Measurements from ENCODE around the gene PRDM16. TPM values are rescaled to one million over a fixed set of nuclear protein-coding genes. Genes with fewer than 3 reads are reported as not detected.

Gene PRDM16
- polyA plus RNA-seq, 2 of the 4 experiments (the other 2 are of a cell fraction), result 0.03 to 0.35 TPM

DNA sequence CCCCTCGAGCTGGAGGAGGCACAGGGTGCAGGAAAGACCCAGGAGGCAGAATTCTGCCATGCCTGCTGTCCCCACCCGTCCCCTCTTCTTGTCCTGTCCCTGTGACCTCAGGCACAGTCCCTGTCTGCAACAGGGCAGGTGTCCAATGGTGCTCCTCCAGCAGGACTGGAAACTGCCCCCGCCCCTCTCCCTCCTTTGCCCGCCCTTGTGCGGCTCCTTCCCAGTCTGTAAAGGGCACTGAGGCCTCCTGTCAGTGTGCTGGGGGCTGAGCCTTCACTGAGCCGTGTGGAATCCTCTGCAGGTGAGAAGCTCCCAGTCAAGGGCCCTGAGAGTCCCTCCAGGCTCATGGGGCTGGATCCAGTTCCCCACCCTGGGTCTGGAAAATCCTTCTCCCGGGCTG, 28.9 kb downstream of the PRDM16 start:
- Histone ChIP-seq H3K27ac (no peak overlapping the region), H3K4me2 (no peak overlapping the region), H3K4me3 (no peak overlapping the region), H3K4me1 (no peaks in the 10 kb centered on the region), H3K9me3 (no peaks in the 10 kb centered on the region)
- no peak for FAIRE-seq
- DNase-seq (ENCODE audit: low read depth in 1 of 2, low spot score in 1 of 2), result no peak
- ATAC-seq, result no peak; a peak in 1 of 6 replicates
- ChIA-PET POLR2A (no interaction called here), CTCF (interaction anchor here (0.5 kb wide), 1 partner anchor 29 kb away, joined by 3 read pairs; no protein-coding TSS in a partner anchor)
- TF ChIP-seq FOSB (CRISPR knock-in tag; IDR thresholded peaks at IDR 0.05) (no peak), ZSCAN20 (CRISPR knock-in tag; IDR thresholded peaks at IDR 0.05) (no peak), MAZ (IDR thresholded peaks at IDR 0.05; ENCODE audit: borderline replicate concordance, low read depth, low read length) (no peak)
- 17% methylated on average over 3 of the region's 7 CpGs for WGBS (ENCODE audit: missing lambda C conversion rate)

DNA sequence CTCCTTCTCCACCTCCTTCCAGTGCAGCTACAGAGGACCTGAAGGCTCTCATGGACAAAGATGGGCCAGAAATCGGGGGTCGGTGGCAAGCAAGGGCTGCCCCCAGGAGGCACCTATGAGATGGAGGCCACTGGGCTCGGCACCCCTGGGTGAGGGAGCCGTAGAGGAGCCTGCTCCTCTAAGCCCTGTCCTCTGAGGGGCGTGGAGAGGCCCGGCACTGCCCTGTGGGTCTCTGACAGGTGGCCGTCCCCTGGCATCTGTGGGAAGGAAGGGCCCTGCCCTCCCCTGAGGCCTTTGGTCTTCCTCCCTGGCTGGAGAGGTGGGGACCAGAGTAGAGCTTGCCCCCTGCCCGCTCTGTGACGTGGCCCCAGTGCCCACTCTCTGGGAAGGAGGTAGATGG, 30.9 kb downstream of the PRDM16 start:
- DNase-seq (ENCODE audit: low read depth in 1 of 2, low spot score in 1 of 2) (no peak), FAIRE-seq (no peak), ATAC-seq (no peak)
- Histone ChIP-seq H3K9me3 (no peaks in the 10 kb centered on the region), H3K27ac (no peak overlapping the region), H3K4me1 (no peaks in the 10 kb centered on the region), H3K4me3 (no peak overlapping the region), H3K4me2 (no peak overlapping the region)
- TF ChIP-seq TFCP2L1 (CRISPR knock-in tag; IDR thresholded peaks at IDR 0.05) (no peak), POLR2A (IDR thresholded peaks at IDR 0.05; ENCODE audit: low read length) (no peak), RFX5 (IDR thresholded peaks at IDR 0.05) (no peak), RCOR1 (IDR thresholded peaks at IDR 0.05; ENCODE audit: low read depth, low read length) (no peak), JUNB (IDR thresholded peaks at IDR 0.05) (no peak), CEBPB (IDR thresholded peaks at IDR 0.05) (no peak), FOXS1 (CRISPR knock-in tag; IDR thresholded peaks at IDR 0.05) (no peak), ZFP36 (IDR thresholded peaks at IDR 0.05; ENCODE audit: borderline replicate concordance, partially characterized antibody) (no peak), ZSCAN20 (CRISPR knock-in tag; IDR thresholded peaks at IDR 0.05) (no peak), HOXA7 (CRISPR knock-in tag; IDR thresholded peaks at IDR 0.05) (no peak), CHD2 (IDR thresholded peaks at IDR 0.05; ENCODE audit: low read length, partially characterized antibody) (no peak), RNF2 (IDR thresholded peaks at IDR 0.05; ENCODE audit: borderline replicate concordance, low read depth) (no peak), SREBF2 (IDR thresholded peaks at IDR 0.05) (no peak), HOXB5 (CRISPR knock-in tag; IDR thresholded peaks at IDR 0.05) (no peak)
- TF ChIP-seq, protein P1, sequence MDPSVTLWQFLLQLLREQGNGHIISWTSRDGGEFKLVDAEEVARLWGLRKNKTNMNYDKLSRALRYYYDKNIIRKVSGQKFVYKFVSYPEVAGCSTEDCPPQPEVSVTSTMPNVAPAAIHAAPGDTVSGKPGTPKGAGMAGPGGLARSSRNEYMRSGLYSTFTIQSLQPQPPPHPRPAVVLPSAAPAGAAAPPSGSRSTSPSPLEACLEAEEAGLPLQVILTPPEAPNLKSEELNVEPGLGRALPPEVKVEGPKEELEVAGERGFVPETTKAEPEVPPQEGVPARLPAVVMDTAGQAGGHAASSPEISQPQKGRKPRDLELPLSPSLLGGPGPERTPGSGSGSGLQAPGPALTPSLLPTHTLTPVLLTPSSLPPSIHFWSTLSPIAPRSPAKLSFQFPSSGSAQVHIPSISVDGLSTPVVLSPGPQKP (IDR thresholded peaks at IDR 0.05; ENCODE audit: low read depth, low read length), result no peak
- TF ChIP-seq, protein P2, sequence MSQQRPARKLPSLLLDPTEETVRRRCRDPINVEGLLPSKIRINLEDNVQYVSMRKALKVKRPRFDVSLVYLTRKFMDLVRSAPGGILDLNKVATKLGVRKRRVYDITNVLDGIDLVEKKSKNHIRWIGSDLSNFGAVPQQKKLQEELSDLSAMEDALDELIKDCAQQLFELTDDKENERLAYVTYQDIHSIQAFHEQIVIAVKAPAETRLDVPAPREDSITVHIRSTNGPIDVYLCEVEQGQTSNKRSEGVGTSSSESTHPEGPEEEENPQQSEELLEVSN (IDR thresholded peaks at IDR 0.05; ENCODE audit: borderline replicate concordance, low read depth), result no peak
- TF ChIP-seq, protein P3, sequence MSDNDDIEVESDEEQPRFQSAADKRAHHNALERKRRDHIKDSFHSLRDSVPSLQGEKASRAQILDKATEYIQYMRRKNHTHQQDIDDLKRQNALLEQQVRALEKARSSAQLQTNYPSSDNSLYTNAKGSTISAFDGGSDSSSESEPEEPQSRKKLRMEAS (IDR thresholded peaks at IDR 0.05), result no peak
- CTCF ChIA-PET, result no interaction called here
- WGBS (ENCODE audit: missing lambda C conversion rate), result 18% methylated on average over 4 of the region's 9 CpGs
- POLR2A ChIA-PET, result no interaction called here

DNA sequence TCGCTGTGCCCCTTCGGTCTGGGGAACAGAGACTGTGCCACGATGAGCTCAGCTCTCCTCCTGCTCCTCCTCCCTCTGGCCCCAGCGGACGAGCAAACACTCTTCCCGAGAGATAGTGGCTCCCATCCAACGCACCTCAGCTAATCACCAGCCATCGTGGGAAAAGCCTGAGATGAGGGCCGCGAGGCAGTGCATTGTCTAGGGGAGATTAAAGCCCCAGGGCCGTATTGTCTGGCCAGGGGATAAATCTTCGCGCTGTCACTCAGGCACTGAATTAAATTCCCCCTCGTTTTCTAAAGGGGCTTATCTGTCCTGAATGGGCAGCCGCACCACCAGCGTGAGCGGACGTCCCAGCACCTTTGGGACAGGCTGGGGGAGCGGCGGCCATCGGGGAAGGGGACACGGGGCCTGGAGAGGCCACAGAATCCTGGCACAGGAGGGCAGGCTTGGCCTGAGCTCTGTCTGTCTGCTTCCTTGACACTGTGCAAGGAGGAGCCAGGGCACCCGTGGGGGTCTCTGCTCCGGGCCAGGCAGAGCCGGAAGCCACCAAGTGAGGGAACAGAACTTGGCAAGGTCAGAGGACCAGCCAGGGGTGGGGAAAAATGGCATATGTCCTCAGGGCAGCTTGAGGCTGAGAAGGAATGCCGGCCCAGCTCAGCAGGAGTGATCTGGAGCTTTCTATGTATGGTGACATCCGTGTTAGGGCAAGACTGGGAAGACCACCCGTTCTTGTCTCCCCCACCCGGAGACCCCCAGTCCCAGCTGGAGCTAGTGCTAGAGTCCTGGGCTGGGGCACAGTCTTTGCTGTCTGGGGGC, 32.3 kb downstream of the PRDM16 start:
- FAIRE-seq, result no peak
- no peak overlapping the region for H3K4me2 ChIP-seq
- no peak overlapping the region for H3K27ac ChIP-seq
- CTCF ChIA-PET, result interaction anchor here (0.8 to 1.7 kb wide), 3 partner anchors 9 to 88 kb away, joined by 3 to 4 read pairs (median 3); no protein-coding TSS in a partner anchor
- H3K4me3 ChIP-seq, result no peak overlapping the region
- DNase-seq (ENCODE audit: low read depth in 1 of 2, low spot score in 1 of 2), result no peak
- no peak for ATAC-seq
- POLR2A ChIA-PET, result no interaction called here
- H3K4me1 ChIP-seq, result no peaks in the 10 kb centered on the region
- H3K9me3 ChIP-seq, result no peaks in the 10 kb centered on the region
- 56% methylated on average over 23 of the region's 29 CpGs for WGBS (ENCODE audit: missing lambda C conversion rate)
- TF ChIP-seq NFE2L2 (conservative IDR thresholded peaks at IDR 0.05; ENCODE audit: low read length) (no peak), MYC (IDR thresholded peaks at IDR 0.05; ENCODE audit: borderline replicate concordance, low read length) (no peak), CBX8 (IDR thresholded peaks at IDR 0.05) (no peak), CBX2 (IDR thresholded peaks at IDR 0.05; ENCODE audit: borderline replicate concordance, low read depth) (no peak), FOSL2 (IDR thresholded peaks at IDR 0.05) (no peak), FOSL2 (CRISPR knock-in tag; IDR thresholded peaks at IDR 0.05) (no peak), RAD21 (conservative IDR thresholded peaks at IDR 0.05 in 1 of 2, IDR thresholded peaks at IDR 0.05 in 1 of 2) (no peak), FOXS1 (CRISPR knock-in tag; IDR thresholded peaks at IDR 0.05) (no peak), HOXA7 (CRISPR knock-in tag; IDR thresholded peaks at IDR 0.05) (no peak), CHD2 (IDR thresholded peaks at IDR 0.05; ENCODE audit: low read length, partially characterized antibody) (no peak), ZFP36 (IDR thresholded peaks at IDR 0.05; ENCODE audit: borderline replicate concordance, partially characterized antibody) (no peak)
- TF ChIP-seq, protein P4, sequence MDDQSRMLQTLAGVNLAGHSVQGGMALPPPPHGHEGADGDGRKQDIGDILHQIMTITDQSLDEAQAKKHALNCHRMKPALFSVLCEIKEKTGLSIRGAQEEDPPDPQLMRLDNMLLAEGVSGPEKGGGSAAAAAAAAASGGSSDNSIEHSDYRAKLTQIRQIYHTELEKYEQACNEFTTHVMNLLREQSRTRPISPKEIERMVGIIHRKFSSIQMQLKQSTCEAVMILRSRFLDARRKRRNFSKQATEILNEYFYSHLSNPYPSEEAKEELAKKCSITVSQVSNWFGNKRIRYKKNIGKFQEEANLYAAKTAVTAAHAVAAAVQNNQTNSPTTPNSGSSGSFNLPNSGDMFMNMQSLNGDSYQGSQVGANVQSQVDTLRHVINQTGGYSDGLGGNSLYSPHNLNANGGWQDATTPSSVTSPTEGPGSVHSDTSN (IDR thresholded peaks at IDR 0.05), result no peak
- TF ChIP-seq, protein P5, sequence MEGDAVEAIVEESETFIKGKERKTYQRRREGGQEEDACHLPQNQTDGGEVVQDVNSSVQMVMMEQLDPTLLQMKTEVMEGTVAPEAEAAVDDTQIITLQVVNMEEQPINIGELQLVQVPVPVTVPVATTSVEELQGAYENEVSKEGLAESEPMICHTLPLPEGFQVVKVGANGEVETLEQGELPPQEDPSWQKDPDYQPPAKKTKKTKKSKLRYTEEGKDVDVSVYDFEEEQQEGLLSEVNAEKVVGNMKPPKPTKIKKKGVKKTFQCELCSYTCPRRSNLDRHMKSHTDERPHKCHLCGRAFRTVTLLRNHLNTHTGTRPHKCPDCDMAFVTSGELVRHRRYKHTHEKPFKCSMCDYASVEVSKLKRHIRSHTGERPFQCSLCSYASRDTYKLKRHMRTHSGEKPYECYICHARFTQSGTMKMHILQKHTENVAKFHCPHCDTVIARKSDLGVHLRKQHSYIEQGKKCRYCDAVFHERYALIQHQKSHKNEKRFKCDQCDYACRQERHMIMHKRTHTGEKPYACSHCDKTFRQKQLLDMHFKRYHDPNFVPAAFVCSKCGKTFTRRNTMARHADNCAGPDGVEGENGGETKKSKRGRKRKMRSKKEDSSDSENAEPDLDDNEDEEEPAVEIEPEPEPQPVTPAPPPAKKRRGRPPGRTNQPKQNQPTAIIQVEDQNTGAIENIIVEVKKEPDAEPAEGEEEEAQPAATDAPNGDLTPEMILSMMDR (IDR thresholded peaks at IDR 0.05), result no peak
- TF ChIP-seq, protein P6, sequence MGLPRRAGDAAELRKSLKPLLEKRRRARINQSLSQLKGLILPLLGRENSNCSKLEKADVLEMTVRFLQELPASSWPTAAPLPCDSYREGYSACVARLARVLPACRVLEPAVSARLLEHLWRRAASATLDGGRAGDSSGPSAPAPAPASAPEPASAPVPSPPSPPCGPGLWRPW (IDR thresholded peaks at IDR 0.05), result no peak

All from A549 (cell line).